ENCODE measurements around the gene RMI2. TPM values are rescaled to one million over a fixed set of nuclear protein-coding genes. Genes with fewer than 3 reads are reported as not detected.

Gene RMI2
- total RNA-seq, 2 donors from 2014 or later: 12.0 to 46.3 TPM

DNA sequence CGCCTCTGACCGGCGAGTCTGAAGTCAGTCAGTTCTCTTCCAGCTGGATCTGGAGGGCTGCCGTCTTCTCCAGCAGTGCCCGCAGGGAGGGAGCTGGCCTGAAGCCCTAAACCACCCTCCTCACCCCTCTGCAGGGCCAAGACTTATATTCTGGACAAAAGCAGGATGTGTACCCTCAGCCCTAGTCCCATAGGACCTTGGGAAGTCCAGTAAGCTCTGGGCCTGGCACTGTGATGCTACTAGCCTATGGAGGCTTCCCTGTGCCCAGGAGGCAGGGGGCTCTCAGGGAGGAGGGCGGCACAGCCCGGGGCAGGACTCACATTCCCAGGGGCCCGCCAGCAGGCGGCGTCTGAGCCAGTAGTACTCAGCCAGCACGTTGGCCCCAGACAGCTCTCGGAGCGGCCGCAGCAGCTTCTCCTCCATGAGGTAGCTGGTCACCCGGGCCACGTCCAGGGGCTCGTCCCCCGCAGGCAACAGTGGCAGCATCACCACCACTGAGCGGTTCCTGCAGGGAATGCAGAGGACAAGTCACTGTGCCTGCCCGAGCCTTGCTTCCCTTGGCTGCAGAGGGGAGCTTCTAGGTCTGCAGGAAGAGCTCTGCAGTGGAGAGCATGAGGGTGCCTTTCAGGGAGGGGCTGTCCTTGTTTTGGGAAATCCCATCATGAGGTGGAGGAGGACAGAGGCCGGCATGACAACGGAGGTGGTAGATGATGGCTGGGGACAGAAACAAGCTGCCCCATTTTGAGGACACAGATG is 41.7 kb downstream of the RMI2 start:
- H3K27ac ChIP-seq: no peak overlapping the region
- TF ChIP-seq, protein P1, sequence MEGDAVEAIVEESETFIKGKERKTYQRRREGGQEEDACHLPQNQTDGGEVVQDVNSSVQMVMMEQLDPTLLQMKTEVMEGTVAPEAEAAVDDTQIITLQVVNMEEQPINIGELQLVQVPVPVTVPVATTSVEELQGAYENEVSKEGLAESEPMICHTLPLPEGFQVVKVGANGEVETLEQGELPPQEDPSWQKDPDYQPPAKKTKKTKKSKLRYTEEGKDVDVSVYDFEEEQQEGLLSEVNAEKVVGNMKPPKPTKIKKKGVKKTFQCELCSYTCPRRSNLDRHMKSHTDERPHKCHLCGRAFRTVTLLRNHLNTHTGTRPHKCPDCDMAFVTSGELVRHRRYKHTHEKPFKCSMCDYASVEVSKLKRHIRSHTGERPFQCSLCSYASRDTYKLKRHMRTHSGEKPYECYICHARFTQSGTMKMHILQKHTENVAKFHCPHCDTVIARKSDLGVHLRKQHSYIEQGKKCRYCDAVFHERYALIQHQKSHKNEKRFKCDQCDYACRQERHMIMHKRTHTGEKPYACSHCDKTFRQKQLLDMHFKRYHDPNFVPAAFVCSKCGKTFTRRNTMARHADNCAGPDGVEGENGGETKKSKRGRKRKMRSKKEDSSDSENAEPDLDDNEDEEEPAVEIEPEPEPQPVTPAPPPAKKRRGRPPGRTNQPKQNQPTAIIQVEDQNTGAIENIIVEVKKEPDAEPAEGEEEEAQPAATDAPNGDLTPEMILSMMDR (IDR thresholded peaks at IDR 0.05): no peak
- H3K9me3 ChIP-seq: no peaks in the 10 kb centered on the region
- H3K27me3 ChIP-seq: no peaks in the 10 kb centered on the region
- H3K4me1 ChIP-seq: no peaks in the 10 kb centered on the region
- H3K36me3 ChIP-seq: no peaks in the 10 kb centered on the region
- H3K9ac ChIP-seq (ENCODE audit: low read depth in 2 of 2, low read length in 2 of 2): no peak overlapping the region
- H3K4me3 ChIP-seq: no peak overlapping the region
- intact Hi-C loops (cut with DNase I): no loop called here
- no peak for DNase-seq

DNA sequence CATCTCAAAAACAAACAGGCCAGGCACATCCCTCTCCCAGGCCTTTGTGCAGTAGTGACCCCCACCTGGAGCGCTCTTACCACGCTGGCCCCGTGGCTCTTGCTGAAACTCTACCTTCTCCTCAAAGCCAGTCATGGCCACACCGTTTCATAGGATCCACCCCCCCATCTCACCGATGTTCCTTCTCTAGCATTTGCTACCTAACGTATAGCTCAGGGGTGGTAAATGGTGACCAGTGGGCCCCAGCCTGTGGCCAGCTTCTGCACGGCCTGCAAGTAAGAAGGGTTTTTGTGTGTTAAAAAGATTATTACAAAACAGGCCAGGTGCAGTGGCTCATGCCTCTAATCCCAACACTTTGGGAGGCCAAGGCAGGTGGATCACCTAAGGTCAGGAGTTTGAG is 43.8 kb downstream of the RMI2 start:
- TF ChIP-seq, protein P1 (IDR thresholded peaks at IDR 0.05): no peak
- Histone ChIP-seq H3K27me3 (no peaks in the 10 kb centered on the region), H3K4me1 (no peaks in the 10 kb centered on the region), H3K9ac (ENCODE audit: low read depth in 2 of 2, low read length in 2 of 2) (no peak overlapping the region), H3K27ac (no peak overlapping the region), H3K36me3 (no peaks in the 10 kb centered on the region), H3K9me3 (no peaks in the 10 kb centered on the region), H3K4me3 (no peak overlapping the region)
- DNase-seq: no peak
- intact Hi-C loops (cut with DNase I): no loop called here

DNA sequence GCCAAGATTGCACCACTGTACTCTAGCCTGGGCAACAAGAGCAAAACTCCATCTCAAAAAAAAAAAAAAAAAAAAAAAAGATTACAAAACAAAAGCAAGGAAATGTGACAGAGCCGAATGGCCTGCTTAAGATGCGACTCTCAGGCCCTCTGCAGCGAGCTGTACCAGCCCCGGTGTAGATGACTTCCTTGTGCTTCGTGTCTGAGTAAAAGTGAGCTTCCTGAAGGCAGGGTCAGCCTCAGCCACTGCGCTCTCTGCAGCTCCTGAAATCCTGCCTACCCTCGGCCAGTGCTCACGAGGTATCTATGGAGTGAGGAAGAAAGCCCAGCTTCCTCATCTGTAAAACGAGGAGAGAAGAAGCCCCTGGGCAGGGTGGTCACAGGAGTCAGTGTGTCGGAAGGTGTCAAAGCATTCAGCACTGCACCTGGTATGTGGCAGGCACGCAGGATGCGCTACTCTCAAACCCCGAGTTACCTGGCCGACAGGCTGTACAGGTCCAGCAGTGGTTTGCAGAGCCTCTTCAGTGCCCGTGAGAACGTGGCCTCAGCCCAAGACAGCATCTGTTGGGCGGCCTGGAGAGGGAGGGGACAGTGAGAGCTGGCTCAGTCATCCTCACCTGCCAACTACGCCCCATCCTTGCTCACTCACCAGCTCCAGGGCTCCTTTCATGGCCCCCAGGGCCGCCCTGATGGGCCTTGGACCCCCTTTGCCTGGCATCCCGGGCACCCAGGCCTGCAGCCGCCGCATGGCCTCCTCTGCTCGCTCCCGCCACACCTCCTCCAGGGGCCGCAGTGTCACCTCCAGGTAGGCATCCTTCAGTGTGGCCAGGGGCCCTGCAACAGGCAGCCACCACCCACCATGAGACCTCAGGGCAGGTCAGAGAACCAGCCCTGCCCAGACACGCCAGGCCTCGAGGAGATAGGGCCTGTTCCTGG is 44.6 kb downstream of the RMI2 start:
- no peak for DNase-seq
- no peaks in the 10 kb centered on the region for H3K4me1 ChIP-seq
- no peak overlapping the region for H3K27ac ChIP-seq
- intact Hi-C loops (cut with DNase I): loop anchor here (10.0 kb wide), 2 partner anchors 425 to 675 kb away; no protein-coding TSS in a partner anchor
- no peaks in the 10 kb centered on the region for H3K27me3 ChIP-seq
- H3K9ac ChIP-seq (ENCODE audit: low read depth in 2 of 2, low read length in 2 of 2): no peak overlapping the region
- TF ChIP-seq, protein P1 (IDR thresholded peaks at IDR 0.05): no peak
- H3K36me3 ChIP-seq: no peaks in the 10 kb centered on the region
- H3K4me3 ChIP-seq: no peak overlapping the region
- H3K9me3 ChIP-seq: no peaks in the 10 kb centered on the region

DNA sequence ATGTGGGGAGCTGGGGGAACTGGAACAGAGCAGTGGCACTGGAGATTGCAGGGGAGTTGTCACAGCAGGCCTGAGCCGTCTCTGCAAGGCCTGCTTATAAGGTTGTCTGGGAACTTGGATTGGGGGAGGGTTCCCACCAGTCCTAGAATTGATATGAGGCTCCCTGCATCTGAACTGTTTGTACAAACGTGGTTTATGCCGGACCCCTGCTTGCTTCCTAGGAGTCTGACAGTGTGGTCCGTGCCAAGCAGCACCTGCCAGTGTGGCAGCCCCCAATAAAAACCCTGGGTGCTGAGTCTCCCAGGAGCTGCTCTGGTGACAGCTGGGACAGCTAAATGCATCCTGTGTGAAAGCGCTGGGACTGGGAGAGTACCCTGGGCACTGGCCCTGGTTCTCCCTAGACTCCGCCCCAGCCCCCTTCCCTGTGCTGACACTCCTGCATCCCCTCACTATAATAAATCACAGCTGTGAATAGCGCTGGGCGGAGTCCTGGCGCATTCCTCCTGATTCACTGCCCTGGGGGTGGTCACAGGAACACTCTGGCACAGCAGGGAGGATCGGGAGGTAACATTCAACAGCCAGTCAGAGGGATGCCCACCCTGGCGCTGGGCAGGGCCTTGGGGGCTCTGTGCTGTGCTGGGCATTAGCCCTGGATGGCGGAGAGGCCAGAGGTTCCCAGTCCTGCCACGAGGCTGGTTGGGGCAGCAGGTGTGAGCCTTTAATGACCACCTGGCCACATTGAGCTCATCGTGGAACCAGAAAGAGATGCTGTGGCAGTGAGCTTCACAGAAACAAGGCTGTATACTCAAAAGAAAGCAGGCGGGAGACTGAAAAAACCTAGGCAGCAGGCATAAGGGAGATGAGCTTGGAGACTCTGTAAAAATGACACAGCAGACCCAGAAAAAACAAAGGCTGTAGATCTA is 45.6 kb downstream of the RMI2 start:
- Histone ChIP-seq H3K27ac (no peak overlapping the region), H3K9me3 (no peaks in the 10 kb centered on the region), H3K27me3 (no peaks in the 10 kb centered on the region), H3K36me3 (no peaks in the 10 kb centered on the region), H3K9ac (ENCODE audit: low read depth in 2 of 2, low read length in 2 of 2) (no peak overlapping the region), H3K4me1 (no peaks in the 10 kb centered on the region), H3K4me3 (no peak overlapping the region)
- TF ChIP-seq, protein P1 (IDR thresholded peaks at IDR 0.05): no peak
- DNase-seq: no peak
- intact Hi-C loops (cut with DNase I): loop anchor here (10.0 kb wide), 2 partner anchors 424 to 674 kb away; no protein-coding TSS in a partner anchor

DNA sequence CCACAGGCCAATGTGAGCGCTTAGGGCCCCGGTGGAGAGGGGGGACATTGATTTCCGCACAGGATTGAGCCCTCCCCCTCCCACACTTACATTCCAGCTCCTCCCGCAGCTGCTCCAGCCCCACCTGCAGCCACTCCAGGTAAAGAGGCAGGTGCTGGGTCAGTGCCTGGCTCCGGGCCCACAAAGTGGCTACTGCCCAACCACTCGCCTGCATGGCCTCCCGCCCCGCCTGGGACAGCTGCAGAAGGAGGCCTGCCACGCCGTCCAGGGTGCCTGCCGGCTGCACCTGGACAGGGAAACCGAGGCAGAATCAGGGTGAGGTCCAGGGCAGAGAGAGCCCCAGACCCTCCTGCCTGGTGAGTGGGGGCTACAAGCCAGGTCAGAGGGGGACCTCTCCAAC is 46.3 kb downstream of the RMI2 start:
- no peak for DNase-seq
- no peaks in the 10 kb centered on the region for H3K36me3 ChIP-seq
- H3K9me3 ChIP-seq: no peaks in the 10 kb centered on the region
- intact Hi-C loops (cut with DNase I): loop anchor here (10.0 kb wide), 2 partner anchors 423 to 673 kb away; no protein-coding TSS in a partner anchor
- H3K4me1 ChIP-seq: no peaks in the 10 kb centered on the region
- TF ChIP-seq, protein P1 (IDR thresholded peaks at IDR 0.05): no peak
- H3K27me3 ChIP-seq: no peaks in the 10 kb centered on the region
- H3K27ac ChIP-seq: no peak overlapping the region
- no peak overlapping the region for H3K9ac ChIP-seq (ENCODE audit: low read depth in 2 of 2, low read length in 2 of 2)
- H3K4me3 ChIP-seq: no peak overlapping the region
